NOMO-1 treated with dmso at 0.1 percent for 144 hours (cell line): Measurements from ENCODE around the gene CYP4F3.
"Not testable (repeated sequence)": the region's sequence is repeated elsewhere in the genome, so short reads cannot be mapped to it uniquely, and the experiment has no call there.

Experiments
- DNase-seq: peaks from one replicate; lab custom pipeline; 2025; ENCODE audit not compliant: unreplicated experiment; lab: John Stamatoyannopoulos, UW

Gene CYP4F3

DNA sequence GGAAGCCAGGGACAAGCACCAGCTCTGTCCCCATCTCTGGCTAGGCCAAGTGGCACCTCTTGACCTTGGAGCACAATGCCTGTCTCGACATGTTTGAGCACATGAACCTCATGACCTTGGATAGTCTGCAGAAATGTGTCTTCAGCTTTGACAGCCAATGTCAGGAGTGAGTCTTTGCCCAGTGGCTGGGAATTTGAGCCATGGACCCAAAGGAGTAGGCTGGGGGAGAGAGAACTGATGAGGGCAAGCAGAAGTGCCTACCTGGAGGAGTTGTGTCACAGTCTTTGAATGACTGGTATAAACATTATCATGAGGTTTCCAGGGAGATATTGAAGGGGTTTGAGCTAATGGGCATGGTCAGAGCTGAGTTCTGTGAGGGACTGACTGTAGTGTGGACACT is 25.5 kb downstream of the CYP4F3 start:
- no peak for DNase-seq

DNA sequence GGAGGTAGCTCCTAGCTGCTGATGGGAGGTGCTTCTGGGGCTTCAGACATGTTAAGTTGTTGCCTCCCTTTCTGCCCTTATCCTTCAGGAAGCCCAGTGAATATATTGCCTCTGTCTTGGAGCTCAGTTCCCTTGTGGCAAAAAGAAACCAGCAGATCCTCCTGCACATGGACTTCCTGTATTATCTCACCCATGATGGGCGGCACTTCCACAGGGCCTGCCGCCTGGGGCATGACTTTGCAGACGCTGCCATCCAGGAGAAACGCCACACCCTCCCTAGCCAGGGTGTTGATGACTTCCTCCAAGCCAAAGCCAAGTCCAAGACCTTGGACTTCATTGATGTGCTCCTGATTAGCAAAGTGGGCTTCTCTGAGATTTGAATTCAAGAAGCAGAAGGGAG is 26.2 kb downstream of the CYP4F3 start:
- DNase-seq, result no peak

DNA sequence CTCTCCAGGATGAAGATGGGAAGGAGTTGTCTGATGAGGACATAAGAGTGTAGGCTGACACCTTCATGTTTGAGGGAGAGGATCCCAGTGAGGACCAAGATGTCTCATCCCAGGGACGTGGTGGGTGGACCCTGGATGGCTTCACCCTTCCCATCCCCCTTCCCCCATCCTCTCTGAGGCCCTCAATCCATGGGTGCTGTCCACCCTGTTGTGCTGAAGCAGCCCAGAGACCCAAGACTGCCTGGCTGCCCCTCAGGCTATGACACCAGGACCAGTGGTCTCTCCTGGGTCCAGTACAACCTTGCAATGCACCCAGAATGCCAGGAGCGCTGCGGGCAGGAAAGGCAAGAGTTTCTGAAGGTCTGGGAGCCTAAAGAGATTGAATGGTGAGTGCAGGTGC is 28.7 kb downstream of the CYP4F3 start:
- no peak for DNase-seq

DNA sequence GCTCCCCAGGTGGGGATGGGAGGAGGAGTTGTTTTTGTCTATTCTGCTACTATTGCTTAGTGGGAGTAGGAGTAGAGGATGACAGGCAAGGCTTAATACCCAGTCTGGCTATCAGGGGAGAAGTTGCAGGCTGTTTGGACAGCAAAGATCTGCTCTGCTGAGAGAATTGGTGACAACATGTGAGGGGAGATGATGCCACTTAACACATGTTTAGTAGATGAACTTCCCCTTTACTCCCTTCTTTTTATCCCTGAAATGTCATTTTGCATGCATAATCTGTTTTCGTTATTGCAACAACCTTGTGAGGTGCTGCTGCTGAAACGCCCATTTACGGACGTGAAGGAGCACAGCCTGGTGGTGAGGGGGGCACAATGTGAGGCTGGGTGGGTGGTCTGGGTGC is 29.2 kb downstream of the CYP4F3 start:
- DNase-seq, result peak; percentile 67

DNA sequence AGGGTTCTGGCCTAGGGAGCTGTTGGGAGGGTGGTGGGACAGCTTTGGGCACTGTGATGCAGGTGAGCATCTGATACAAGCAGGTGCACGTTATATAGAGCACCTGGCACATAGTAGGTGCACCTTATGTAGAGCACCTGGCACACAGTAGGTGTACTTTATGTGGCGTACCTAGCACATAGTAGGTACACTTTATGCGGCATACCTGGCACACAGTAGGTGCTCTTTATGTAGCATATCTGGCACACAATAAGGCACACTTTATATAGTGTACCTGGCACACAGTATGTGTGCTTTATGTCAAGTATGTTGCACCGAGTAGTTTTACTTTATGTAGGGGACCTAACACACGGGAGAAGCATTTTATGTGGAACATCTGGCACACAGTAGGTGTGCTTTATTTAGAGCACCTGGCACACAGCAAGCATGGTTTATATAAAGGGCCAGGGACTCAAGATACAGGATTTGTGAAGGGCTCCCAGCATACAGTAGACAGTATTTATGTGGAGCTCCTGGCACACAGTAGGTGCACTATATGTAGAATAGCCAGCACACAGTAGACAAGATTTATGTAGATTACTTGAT is 30.6 kb downstream of the CYP4F3 start:
- no peak for DNase-seq

DNA sequence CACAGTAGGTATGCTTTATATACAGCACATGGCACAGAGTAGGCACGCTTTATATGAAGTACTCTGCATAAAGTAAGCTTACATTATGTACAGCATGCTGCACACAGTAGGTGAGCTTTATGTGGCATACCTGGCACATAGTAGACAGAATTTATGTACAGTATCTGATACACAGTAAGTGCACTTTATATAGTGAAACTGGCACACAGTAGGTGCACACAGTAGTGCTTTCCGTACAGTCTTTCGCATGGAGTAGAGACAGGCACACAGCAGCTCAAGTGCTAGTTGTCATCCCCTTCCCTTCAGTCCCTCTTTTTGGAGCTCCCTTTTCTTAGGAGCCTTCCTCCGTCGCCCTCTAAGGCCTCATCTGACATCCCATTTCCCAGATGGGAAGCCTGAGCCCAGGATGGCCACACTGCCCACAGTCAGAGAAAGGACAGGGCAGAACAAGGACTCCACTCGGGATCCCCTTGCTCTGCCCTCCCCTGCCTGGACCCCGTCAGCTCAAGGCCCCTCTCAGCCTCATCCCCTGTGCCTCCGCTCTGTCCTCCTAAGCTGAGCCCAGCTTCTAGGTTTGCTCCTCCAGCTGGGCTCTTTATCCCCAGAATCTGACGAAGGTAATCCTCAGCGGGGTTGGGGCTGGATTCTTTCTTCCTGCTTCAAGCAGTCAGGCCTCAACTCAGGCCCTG is 31.3 kb downstream of the CYP4F3 start:
- DNase-seq, result no peak

DNA sequence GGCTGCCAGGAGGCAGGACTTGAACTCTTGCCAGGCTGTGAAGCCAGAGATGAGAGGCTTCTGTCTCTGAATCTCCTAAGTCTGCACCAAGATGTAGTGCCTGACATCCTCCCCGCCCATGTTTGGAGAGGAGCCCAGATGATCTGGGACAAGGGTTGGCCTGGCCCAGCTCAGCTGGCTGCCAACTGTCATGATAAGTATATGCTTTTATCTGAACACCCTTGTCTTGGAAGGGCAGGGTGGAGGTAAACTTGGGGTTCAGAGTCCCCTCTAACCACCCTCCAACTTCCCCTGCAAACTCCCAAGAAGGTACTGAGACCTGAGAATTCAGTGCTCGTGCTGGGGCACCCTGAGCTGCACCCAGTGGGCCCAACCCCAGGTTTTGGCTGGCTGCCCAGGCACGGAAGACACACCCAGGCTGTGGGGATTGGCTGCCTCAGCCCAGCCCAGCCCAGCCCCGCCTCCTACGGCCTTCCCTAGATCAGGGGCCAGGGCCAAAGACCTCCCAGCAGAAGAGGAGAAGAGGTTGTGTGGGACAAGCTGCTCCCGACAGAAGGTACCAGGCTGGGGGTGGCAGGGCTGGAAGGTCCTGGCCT is 32.0 kb downstream of the CYP4F3 start, which contains the start of gene CYP4F12:
Gene CYP4F12 (plus strand): TSS at position 508 of the 596 bp plus-strand sequence. CDS start 443 bp downstream, outside the sequence.
- no peak for DNase-seq

DNA sequence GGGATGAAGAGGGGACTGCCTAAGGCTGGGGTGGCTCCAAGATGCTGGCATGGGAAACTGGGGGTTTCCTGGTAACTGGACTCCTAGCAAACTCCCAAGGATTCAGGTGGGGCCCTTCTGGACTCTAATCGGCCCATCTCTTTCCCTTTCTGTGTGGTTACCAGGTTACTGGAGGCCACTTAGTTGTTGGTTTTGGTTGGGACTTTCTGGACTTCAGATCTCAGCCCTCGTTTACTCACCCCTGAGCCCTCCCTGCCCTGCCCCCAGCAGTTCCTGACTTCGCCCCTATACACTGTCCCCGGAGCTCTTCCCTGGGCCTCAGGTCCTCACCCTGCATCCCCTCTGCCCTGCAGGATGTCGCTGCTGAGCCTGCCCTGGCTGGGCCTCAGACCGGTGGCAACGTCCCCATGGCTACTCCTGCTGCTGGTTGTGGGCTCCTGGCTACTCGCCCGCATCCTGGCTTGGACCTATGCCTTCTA is 32.5 kb downstream of the CYP4F3 start:
- DNase-seq, result no peak

DNA sequence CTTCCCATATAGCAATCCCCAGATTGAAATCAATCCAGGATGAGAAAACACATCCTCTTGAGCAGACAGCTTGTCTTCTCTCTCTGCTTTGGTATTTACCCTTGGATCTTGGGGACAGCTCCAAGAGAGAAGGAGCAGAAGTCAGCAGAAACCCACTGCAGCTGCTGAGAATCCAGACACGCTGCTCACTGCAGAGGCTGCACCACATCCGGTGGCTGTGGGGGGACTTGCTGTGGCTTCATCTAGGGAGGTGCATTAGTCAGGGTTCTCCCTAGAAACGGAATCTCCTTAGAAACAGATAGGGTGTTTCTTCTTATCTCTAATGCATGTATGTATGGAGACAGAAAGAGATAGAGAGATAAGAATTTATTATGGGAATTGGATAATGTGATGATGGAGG is 34.9 kb downstream of the CYP4F3 start:
- no peak for DNase-seq

DNA sequence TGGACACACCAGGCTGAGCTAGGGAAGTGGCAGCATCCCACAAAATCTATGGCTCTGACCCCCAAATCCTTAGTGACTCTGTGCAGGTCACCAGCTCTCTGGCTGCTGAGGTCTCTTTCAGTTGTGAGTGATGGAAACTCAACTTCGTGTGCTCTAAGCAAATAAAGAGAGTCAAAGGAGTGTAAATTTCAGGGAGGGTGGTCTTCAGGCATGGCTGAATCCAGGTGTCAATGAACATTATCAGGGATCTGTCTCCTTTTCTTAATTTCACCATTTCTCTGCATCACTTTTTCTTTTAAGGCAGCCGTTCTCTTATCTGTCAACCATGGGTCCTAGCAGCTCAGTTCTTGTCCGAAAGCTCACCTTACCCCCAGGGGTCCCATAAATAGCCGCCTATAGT is 38.4 kb downstream of the CYP4F3 start:
- no peak for DNase-seq

DNA sequence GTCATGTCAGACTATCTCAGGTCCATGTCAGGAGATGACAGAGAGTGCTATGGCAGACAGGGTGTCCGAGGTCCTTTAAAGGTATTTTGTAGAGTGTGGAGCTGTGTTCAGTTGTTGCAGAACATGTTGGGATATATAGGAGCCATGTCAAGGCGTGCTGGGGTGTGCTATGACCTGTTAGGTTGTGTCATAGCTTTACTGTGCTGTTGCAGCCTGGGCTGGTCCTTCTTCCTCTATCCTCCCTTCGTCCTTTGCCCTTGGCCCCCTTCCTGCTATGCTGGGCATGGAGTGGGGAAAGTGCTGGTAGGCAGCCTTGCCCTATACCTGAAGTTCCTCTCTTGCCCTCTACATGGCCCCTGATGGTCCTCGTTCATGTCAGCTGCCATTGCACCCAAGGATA is 39.2 kb downstream of the CYP4F3 start:
- DNase-seq, result not testable (repeated sequence)

DNA sequence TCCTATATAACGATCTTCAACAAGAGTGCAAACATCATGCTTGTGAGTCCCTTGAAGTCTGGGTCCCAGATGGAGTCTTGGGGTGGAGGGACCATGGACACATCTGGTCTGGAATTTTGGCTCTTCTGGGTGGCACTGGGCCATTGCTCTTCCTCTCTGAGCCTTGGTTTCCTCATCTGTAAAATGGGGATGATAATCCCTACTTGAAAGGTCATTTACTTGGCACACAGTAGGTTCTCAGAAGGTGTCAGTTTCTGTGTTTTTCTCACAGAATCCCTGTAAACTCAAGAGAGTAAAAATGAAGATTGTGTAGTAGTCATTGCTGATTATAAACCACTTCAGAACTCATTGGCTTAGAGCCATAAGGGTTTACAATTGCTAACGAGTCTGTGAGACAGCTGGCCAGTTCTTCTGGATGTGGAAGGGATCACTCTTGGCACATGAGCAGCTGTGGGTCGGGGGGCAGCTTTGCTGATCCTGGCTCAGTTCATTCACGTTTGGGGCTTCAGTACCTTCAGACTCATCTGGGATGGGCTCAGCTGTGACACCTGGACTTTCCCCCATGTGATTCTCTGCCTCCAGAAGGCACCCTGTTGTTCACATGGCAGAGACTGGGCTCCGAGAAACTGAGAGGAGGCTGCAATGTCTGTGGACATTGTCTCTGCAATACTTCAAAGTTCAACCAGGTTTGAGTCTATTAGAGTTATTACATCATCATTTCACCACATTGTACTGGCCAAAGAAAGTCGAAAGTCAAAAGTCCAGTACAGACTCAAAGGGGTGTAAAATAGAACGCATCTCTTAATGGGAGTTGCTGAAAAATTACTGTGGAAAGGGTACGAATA is 40.0 kb downstream of the CYP4F3 start:
- no peak for DNase-seq

DNA sequence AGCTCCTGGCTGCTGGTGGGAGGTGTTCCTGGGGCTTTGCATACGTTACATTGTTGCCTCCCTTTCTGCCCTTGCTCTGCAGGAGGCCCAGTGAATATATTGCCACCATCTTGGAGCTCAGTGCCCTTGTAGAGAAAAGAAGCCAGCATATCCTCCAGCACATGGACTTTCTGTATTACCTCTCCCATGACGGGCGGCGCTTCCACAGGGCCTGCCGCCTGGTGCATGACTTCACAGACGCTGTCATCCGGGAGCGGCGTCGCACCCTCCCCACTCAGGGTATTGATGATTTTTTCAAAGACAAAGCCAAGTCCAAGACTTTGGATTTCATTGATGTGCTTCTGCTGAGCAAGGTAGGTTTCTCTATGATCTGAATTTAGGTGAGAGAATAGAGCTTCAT is 42.7 kb downstream of the CYP4F3 start:
- no peak for DNase-seq

DNA sequence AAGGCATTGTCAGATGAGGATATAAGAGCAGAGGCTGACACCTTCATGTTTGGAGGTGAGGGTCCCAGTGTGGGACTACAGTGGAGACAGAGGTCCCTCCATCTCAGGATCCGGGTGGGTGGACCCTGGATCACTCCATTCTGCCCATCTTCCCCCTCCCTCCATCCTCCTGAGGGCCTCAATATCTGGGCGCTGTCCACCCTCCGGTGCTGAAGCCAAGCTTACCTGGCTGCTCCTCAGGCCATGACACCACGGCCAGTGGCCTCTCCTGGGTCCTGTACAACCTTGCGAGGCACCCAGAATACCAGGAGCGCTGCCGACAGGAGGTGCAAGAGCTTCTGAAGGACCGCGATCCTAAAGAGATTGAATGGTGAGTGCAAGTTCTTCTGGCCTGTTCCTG is 44.1 kb downstream of the CYP4F3 start:
- no peak for DNase-seq

DNA sequence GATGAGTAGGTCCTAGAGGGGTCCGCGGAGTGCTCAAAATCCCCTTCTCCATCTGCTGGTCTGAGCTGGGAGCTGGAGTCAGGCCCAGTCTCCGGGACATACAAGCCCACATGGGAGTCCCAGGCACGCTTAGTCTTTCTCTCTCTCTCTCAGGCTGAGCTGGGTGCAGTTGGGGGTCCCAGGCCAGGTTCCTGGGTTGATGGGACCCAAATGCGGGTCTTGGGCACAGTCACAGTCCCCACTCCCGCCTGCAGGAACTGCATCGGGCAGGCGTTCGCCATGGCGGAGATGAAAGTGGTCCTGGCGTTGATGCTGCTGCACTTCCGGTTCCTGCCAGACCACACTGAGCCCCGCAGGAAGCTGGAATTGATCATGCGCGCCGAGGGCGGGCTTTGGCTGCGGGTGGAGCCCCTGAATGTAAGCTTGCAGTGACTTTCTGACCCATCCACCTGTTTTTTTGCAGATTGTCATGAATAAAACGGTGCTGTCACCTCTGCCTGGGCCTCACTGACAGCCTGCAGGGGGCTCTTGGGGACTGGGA is 56.0 kb downstream of the CYP4F3 start:
- no peak for DNase-seq

DNA sequence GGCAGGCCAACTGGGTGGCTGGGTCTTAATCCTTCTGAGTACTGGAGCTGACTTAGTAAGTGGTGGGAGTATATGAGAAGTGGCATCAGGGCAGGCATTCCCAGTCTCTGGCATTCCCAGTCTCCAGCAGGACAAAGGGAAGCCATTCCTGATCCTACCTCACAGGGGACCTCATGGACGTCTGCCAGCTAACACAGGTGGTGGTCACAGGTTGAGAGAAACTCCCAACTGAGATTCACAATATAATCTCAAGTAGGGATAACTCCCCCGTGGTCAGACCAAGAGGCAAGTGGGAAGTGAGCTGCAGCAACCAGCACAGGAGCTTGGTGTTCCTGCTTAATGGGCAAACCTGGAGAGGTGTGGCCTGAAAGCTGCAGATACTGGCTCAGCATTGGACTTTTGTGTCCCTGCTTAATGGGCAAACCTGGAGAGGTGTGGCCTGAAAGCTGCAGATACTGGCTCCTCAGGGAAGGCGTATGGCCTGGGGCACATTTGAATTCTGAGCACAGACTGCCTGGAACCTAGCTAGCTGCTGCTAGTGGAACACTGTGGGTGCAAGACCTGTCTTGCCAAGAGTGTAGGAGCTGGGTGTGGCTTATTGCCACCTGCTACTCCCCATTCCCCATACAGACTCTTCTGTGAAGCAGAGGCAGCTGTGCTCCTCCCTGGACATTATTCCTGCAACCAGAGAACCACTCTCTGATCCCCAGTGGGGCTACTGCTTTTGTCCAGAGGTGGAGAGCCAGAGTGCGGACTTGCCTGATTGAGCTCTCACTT is 61.2 kb downstream of the CYP4F3 start:
- DNase-seq, result no peak

DNA sequence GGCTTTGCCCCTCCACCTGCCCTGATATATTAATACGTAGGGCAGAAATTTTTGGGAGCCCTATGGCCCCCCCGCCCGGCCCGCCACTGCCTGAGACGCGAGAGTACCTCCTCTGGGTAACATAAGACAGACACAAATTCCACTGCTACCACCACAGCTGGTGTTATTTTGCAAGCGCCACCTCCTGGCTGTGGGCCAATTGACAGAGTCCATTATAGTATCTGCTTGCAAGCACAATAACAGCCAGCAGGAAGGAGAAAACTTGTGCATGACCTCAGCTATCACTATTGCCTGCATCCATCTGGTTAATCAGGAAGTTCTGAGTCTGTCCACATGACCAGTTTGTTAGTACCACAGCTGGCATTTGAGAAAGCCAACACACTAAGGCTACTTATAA is 61.8 kb downstream of the CYP4F3 start:
- peak; percentile 56 for DNase-seq
